Activated T-cell treated with anti-CD3 and anti-CD28 coated beads, Interleukin-2, amount 50 U/mL, for 24 hours (primary cell): ENCODE measurements around the gene TGM5.
"Not testable (repeated sequence)": the region's sequence is repeated elsewhere in the genome, so short reads cannot be mapped to it uniquely, and the experiment has no call there.

Experiments
- DNase-seq: peaks from one replicate; pipeline ENCODE4 v3.0.0-alpha.2; 2020
- H3K27ac Mint-ChIP-seq: 2 replicates; pipeline ENCODE4 v1.8.0; 2020; ENCODE audit warnings: mild to moderate bottlenecking, mixed read lengths
- H3K27me3 Mint-ChIP-seq: 2 replicates; pipeline ENCODE4 v1.8.0; 2020; ENCODE audit warnings: mixed read lengths
- H3K36me3 Mint-ChIP-seq: 2 replicates; pipeline ENCODE4 v1.8.0; 2020; ENCODE audit warnings: low read depth, mixed read lengths
- H3K4me1 Mint-ChIP-seq: 2 replicates; pipeline ENCODE4 v1.8.0; 2020; ENCODE audit warnings: low read depth, mixed read lengths
- H3K4me3 Mint-ChIP-seq: 2 replicates; pipeline ENCODE4 v1.8.0; 2020; ENCODE audit warnings: mild to moderate bottlenecking, moderate library complexity, mixed read lengths
- H3K9me3 Mint-ChIP-seq: 2 replicates; pipeline ENCODE4 v1.8.0; 2020; ENCODE audit warnings: mixed read lengths

Gene TGM5

GRCh38 chr15:43246261-43246774, 20.4 kb downstream of the TGM5 start:
- no peak overlapping the region for H3K4me3 Mint-ChIP-seq
- H3K9me3 Mint-ChIP-seq: no peaks in the 10 kb centered on the region
- H3K27ac Mint-ChIP-seq: no peak overlapping the region
- H3K36me3 Mint-ChIP-seq: no peaks in the 10 kb centered on the region
- no peak for DNase-seq
- H3K27me3 Mint-ChIP-seq: no peaks in the 10 kb centered on the region
- peaks cover 16% of the 10 kb centered on the region for H3K4me1 Mint-ChIP-seq

GRCh38 chr15:43244092-43244491, 22.6 kb downstream of the TGM5 start:
- H3K36me3 Mint-ChIP-seq: no peaks in the 10 kb centered on the region
- peaks cover 3% of the 10 kb centered on the region for H3K4me1 Mint-ChIP-seq
- H3K4me3 Mint-ChIP-seq: no peak overlapping the region
- no peak overlapping the region for H3K27ac Mint-ChIP-seq
- H3K27me3 Mint-ChIP-seq: peaks cover 2% of the 10 kb centered on the region
- H3K9me3 Mint-ChIP-seq: no peaks in the 10 kb centered on the region
- no peak for DNase-seq

GRCh38 chr15:43243020-43243645, 23.6 kb downstream of the TGM5 start:
- H3K4me3 Mint-ChIP-seq: no peak overlapping the region
- peaks cover 3% of the 10 kb centered on the region for H3K27me3 Mint-ChIP-seq
- no peak for DNase-seq

GRCh38 chr15:43242616-43243015, 24.1 kb downstream of the TGM5 start:
- Mint-ChIP-seq H3K36me3 (no peaks in the 10 kb centered on the region), H3K27me3 (peaks cover 7% of the 10 kb centered on the region), H3K27ac (no peak overlapping the region), H3K4me1 (peaks cover 3% of the 10 kb centered on the region), H3K9me3 (no peaks in the 10 kb centered on the region), H3K4me3 (no peak overlapping the region)
- no peak for DNase-seq

More at GRCh38 chr15:43243020-43243645, 23.6 kb downstream of the TGM5 start:
- no peaks in the 10 kb centered on the region for H3K9me3 Mint-ChIP-seq
- no peaks in the 10 kb centered on the region for H3K36me3 Mint-ChIP-seq
- no peak overlapping the region for H3K27ac Mint-ChIP-seq
- peaks cover 3% of the 10 kb centered on the region for H3K4me1 Mint-ChIP-seq

- no peak overlapping the region for H3K4me3 Mint-ChIP-seq
- DNase-seq: no peak
- no peaks in the 10 kb centered on the region for H3K9me3 Mint-ChIP-seq
- peaks cover 3% of the 10 kb centered on the region for H3K4me1 Mint-ChIP-seq
- no peak overlapping the region for H3K27ac Mint-ChIP-seq
- peaks cover 7% of the 10 kb centered on the region for H3K27me3 Mint-ChIP-seq
- H3K36me3 Mint-ChIP-seq: no peaks in the 10 kb centered on the region
Measured at GRCh38 chr15:43241100-43241499, 25.6 kb downstream of the TGM5 start.

- Mint-ChIP-seq H3K4me1 (peaks cover 3% of the 10 kb centered on the region), H3K27ac (no peak overlapping the region), H3K27me3 (peaks cover 7% of the 10 kb centered on the region), H3K4me3 (no peak overlapping the region), H3K9me3 (no peaks in the 10 kb centered on the region), H3K36me3 (no peaks in the 10 kb centered on the region)
- no peak for DNase-seq
Measured at GRCh38 chr15:43239732-43240491, 26.8 kb downstream of the TGM5 start.

- no peak overlapping the region for H3K4me3 Mint-ChIP-seq
- H3K27ac Mint-ChIP-seq: no peak overlapping the region
- H3K4me1 Mint-ChIP-seq: peaks cover 3% of the 10 kb centered on the region
- DNase-seq: no peak
- H3K36me3 Mint-ChIP-seq: no peaks in the 10 kb centered on the region
- H3K27me3 Mint-ChIP-seq: peaks cover 7% of the 10 kb centered on the region
- H3K9me3 Mint-ChIP-seq: no peaks in the 10 kb centered on the region
Measured at GRCh38 chr15:43238671-43239131, 28.0 kb downstream of the TGM5 start.

GRCh38 chr15:43237842-43238470, 28.8 kb downstream of the TGM5 start:
- Mint-ChIP-seq H3K4me1 (peaks cover 3% of the 10 kb centered on the region), H3K27ac (no peak overlapping the region), H3K27me3 (peaks cover 7% of the 10 kb centered on the region)

GRCh38 chr15:43235536-43235935, 31.2 kb downstream of the TGM5 start:
- Mint-ChIP-seq H3K4me1 (peaks cover 3% of the 10 kb centered on the region), H3K9me3 (no peaks in the 10 kb centered on the region), H3K4me3 (no peak overlapping the region), H3K27me3 (peaks cover 5% of the 10 kb centered on the region), H3K36me3 (no peaks in the 10 kb centered on the region), H3K27ac (no peak overlapping the region)
- DNase-seq: no peak

More at GRCh38 chr15:43237842-43238470, 28.8 kb downstream of the TGM5 start:
- no peaks in the 10 kb centered on the region for H3K36me3 Mint-ChIP-seq
- no peak for DNase-seq
- H3K4me3 Mint-ChIP-seq: no peak overlapping the region
- H3K9me3 Mint-ChIP-seq: no peaks in the 10 kb centered on the region

GRCh38 chr15:43232289-43232874, 34.3 kb downstream of the TGM5 start:
- Mint-ChIP-seq H3K36me3 (no peaks in the 10 kb centered on the region), H3K27me3 (no peaks in the 10 kb centered on the region), H3K4me3 (no peak overlapping the region), H3K4me1 (no peaks in the 10 kb centered on the region), H3K9me3 (no peaks in the 10 kb centered on the region), H3K27ac (no peak overlapping the region)
- no peak for DNase-seq

- Mint-ChIP-seq H3K27ac (no peak overlapping the region), H3K36me3 (no peaks in the 10 kb centered on the region), H3K9me3 (no peaks in the 10 kb centered on the region), H3K4me1 (peaks cover 4% of the 10 kb centered on the region), H3K27me3 (peaks cover 6% of the 10 kb centered on the region), H3K4me3 (no peak overlapping the region)
- DNase-seq: no peak
Measured at GRCh38 chr15:43230640-43231115, 36.0 kb downstream of the TGM5 start.

GRCh38 chr15:43229977-43230376, 36.8 kb downstream of the TGM5 start:
- no peak for DNase-seq
- H3K9me3 Mint-ChIP-seq: no peaks in the 10 kb centered on the region
- peaks cover 10% of the 10 kb centered on the region for H3K27me3 Mint-ChIP-seq
- H3K4me3 Mint-ChIP-seq: no peak overlapping the region
- peaks cover 6% of the 10 kb centered on the region for H3K4me1 Mint-ChIP-seq
- H3K27ac Mint-ChIP-seq: no peak overlapping the region
- H3K36me3 Mint-ChIP-seq: no peaks in the 10 kb centered on the region

- no peaks in the 10 kb centered on the region for H3K36me3 Mint-ChIP-seq
- H3K9me3 Mint-ChIP-seq: no peaks in the 10 kb centered on the region
- H3K27ac Mint-ChIP-seq: no peak overlapping the region
- peaks cover 6% of the 10 kb centered on the region for H3K4me1 Mint-ChIP-seq
- H3K27me3 Mint-ChIP-seq: peaks cover 10% of the 10 kb centered on the region
- H3K4me3 Mint-ChIP-seq: no peak overlapping the region
- no peak for DNase-seq
Measured at GRCh38 chr15:43226436-43227305, 40.1 kb downstream of the TGM5 start.

- peaks cover 10% of the 10 kb centered on the region for H3K27me3 Mint-ChIP-seq
- H3K4me1 Mint-ChIP-seq, H3K9me3 Mint-ChIP-seq, H3K36me3 Mint-ChIP-seq, DNase-seq, H3K4me3 Mint-ChIP-seq, H3K27ac Mint-ChIP-seq: not testable (repeated sequence)
Measured at GRCh38 chr15:43225950-43226255, 40.8 kb downstream of the TGM5 start.
